ENCODE data around the gene TAS1R1.

TAS1R1 gene

DNA sequence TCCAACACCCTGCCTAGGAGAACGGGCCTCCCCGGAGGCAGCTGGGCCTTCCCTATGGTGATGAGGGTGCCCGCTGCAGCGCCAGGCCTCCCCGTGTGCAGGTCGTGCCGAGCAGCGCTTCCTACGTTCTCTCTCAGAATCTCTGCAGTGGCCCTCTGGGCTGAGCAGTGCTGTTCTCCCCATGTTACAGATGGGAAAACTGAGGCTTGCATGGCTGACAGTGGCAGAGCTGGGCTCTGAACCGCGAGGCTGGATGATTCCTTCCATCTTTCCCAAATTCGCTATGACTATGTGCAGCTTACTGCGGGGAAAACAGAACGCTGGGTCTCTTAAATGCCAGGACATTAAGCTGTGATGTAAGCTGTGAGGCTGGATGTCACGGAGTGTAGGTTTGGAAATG lies 38.7 kb downstream of the TAS1R1 start:
- Histone ChIP-seq H3K4me2 (ENCODE audit: insufficient read depth, low read length, poor library complexity, severe bottlenecking) (no peak overlapping the region), H3K18ac (ENCODE audit: low read length) (no peak overlapping the region), H2BK5ac (ENCODE audit: low read length) (no peak overlapping the region), H3K14ac (ENCODE audit: low read length) (no peak overlapping the region), H3K36me3 (replicated peaks in 1 of 2; ENCODE audit: control insufficient read depth in 2 of 2, insufficient read depth in 2 of 2, low read length in 2 of 2) (peaks cover 54 to 95% of the 10 kb centered on the region in 2 donors), H2BK15ac (ENCODE audit: low read length) (no peak overlapping the region), H3K9me3 (replicated peaks in 1 of 2; ENCODE audit: control insufficient read depth in 2 of 2, insufficient read depth in 1 of 2, low read depth in 1 of 2, low read length in 2 of 2) (no peaks in the 10 kb centered on the region), H3K4me3 (ENCODE audit: low read length in 2 of 2) (no peak overlapping the region), H2BK120ac (ENCODE audit: low read depth, low read length) (no peak overlapping the region), H2BK12ac (ENCODE audit: low read length) (no peak overlapping the region), H3K79me1 (ENCODE audit: low read depth, low read length) (peaks cover 4% of the 10 kb centered on the region), H3K23ac (ENCODE audit: low read depth, low read length, poor library complexity) (no peak overlapping the region), H3K4ac (ENCODE audit: low read length) (no peak overlapping the region), H3K9ac (ENCODE audit: low read depth, low read length, poor library complexity) (no peak overlapping the region), H3K27ac (replicated peaks; ENCODE audit: low read length) (no peak overlapping the region), H3K4me1 (ENCODE audit: control insufficient read depth in 2 of 2, insufficient read depth in 1 of 2, low read depth in 1 of 2, low read length in 2 of 2) (no peaks in the 10 kb centered on the region), H4K91ac (ENCODE audit: low read depth, low read length, poor library complexity) (no peak overlapping the region), H4K8ac (ENCODE audit: low read depth, low read length) (no peak overlapping the region), H2AK5ac (ENCODE audit: low read depth, low read length) (no peak overlapping the region), H3K27me3 (ENCODE audit: control insufficient read depth in 3 of 3, insufficient read depth in 3 of 3, low read depth in 1 of 3, low read length in 3 of 3) (no peaks in the 10 kb centered on the region), H2AFZ (ENCODE audit: low read length) (no peak overlapping the region)
- no peak for DNase-seq (ENCODE audit: low spot score)
- no CpG with 5 or more reads among the region's 15 CpGs for WGBS, 2 donors (ENCODE audit: extremely low coverage in 2 of 2, insufficient read length in 2 of 2, insufficient replicate concordance in 1 of 2)

DNA sequence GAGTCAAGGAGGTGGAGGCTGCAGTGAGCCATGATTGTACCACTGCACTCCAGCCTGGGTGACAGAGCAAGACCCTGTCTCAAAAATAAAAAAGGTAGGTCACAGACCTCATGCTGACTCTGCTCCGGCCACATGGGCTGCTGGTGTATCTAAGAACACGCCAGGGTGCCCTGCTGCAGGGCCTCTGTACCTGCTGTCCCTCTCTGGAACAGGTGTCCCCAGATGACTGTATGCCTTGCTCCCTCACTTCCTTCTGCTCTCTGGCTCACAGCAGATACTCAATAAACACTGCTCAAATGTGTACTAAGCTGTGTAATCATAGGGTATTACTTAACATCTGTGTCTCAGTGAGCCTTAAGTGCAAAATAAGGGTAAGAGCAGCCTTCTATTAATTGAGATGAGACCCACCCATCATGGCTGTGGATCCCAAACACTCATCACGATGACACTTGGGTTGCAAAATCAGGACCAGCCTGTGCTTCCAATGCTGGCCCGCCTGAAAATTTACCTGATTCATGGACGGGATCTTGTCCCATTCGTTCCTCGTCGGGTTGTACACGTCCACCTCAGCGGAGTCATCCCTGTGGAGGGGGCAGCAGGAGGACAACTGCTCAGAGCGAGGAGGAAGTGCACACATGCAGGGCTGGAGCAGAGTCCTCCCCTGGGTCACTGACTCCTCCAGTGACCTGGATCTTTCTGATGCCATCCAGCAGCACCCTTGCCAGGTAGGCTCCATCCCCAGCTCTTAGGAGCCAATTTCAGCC lies 40.1 kb downstream of the TAS1R1 start:
- no peak overlapping the region for H3K9ac ChIP-seq (ENCODE audit: low read depth, low read length, poor library complexity)
- H2BK15ac ChIP-seq (ENCODE audit: low read length): no peak overlapping the region
- no peak overlapping the region for H4K91ac ChIP-seq (ENCODE audit: low read depth, low read length, poor library complexity)
- H3K27me3 ChIP-seq (ENCODE audit: control insufficient read depth in 3 of 3, insufficient read depth in 3 of 3, low read depth in 1 of 3, low read length in 3 of 3): no peaks in the 10 kb centered on the region
- no CpG with 5 or more reads among the region's 11 CpGs for WGBS, 2 donors (ENCODE audit: extremely low coverage in 2 of 2, insufficient read length in 2 of 2, insufficient replicate concordance in 1 of 2)
- H2AFZ ChIP-seq (ENCODE audit: low read length): no peak overlapping the region
- no peak overlapping the region for H4K8ac ChIP-seq (ENCODE audit: low read depth, low read length)
- H3K9me3 ChIP-seq (replicated peaks in 1 of 2; ENCODE audit: control insufficient read depth in 2 of 2, insufficient read depth in 1 of 2, low read depth in 1 of 2, low read length in 2 of 2): no peaks in the 10 kb centered on the region
- H3K36me3 ChIP-seq (replicated peaks in 1 of 2; ENCODE audit: control insufficient read depth in 2 of 2, insufficient read depth in 2 of 2, low read length in 2 of 2): peaks cover 47 to 91% of the 10 kb centered on the region in 2 donors
- H3K4me2 ChIP-seq (ENCODE audit: insufficient read depth, low read length, poor library complexity, severe bottlenecking): no peak overlapping the region
- H2BK5ac ChIP-seq (ENCODE audit: low read length): no peak overlapping the region
- DNase-seq (ENCODE audit: low spot score): no peak
- H2BK120ac ChIP-seq (ENCODE audit: low read depth, low read length): no peak overlapping the region
- H2BK12ac ChIP-seq (ENCODE audit: low read length): no peak overlapping the region
- peaks cover 12% of the 10 kb centered on the region for H3K79me1 ChIP-seq (ENCODE audit: low read depth, low read length)
- no peak overlapping the region for H3K4ac ChIP-seq (ENCODE audit: low read length)
- no peak overlapping the region for H3K4me3 ChIP-seq (ENCODE audit: low read length in 2 of 2)
- H2AK5ac ChIP-seq (ENCODE audit: low read depth, low read length): no peak overlapping the region
- no peak overlapping the region for H3K23ac ChIP-seq (ENCODE audit: low read depth, low read length, poor library complexity)
- no peak overlapping the region for H3K14ac ChIP-seq (ENCODE audit: low read length)
- no peak overlapping the region for H3K27ac ChIP-seq (replicated peaks; ENCODE audit: low read length)
- no peak overlapping the region for H3K18ac ChIP-seq (ENCODE audit: low read length)
- H3K4me1 ChIP-seq (ENCODE audit: control insufficient read depth in 2 of 2, insufficient read depth in 1 of 2, low read depth in 1 of 2, low read length in 2 of 2): peaks cover 0 to 5% of the 10 kb centered on the region in 2 donors

DNA sequence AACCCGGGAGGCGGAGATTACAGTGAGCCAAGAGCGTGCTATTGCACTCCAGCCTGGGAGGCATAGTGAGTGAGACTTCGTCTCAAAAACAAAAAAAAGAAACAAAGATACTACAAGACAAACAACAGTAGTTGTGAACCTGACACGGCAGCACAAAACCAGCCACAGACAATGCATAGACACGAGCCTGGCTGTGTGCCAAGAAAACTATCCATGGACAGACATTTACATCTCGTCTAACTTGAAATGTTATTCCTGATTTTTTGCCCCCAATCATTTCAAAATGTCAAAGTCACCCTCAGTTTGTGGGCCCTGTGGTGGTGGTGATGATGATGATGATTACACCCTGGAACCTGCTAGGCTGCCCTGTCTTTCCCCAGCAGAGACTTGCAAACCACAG lies 41.2 kb downstream of the TAS1R1 start:
- H2BK120ac ChIP-seq (ENCODE audit: low read depth, low read length): no peak overlapping the region
- H3K9ac ChIP-seq (ENCODE audit: low read depth, low read length, poor library complexity): no peak overlapping the region
- no peak overlapping the region for H3K18ac ChIP-seq (ENCODE audit: low read length)
- H3K23ac ChIP-seq (ENCODE audit: low read depth, low read length, poor library complexity): no peak overlapping the region
- peaks cover 9 to 10% of the 10 kb centered on the region in 2 donors for H3K4me1 ChIP-seq (ENCODE audit: control insufficient read depth in 2 of 2, insufficient read depth in 1 of 2, low read depth in 1 of 2, low read length in 2 of 2)
- H3K14ac ChIP-seq (ENCODE audit: low read length): no peak overlapping the region
- H3K36me3 ChIP-seq (replicated peaks in 1 of 2; ENCODE audit: control insufficient read depth in 2 of 2, insufficient read depth in 2 of 2, low read length in 2 of 2): peaks cover 44 to 79% of the 10 kb centered on the region in 2 donors
- H3K4me3 ChIP-seq (ENCODE audit: low read length in 2 of 2): no peak overlapping the region
- no peak overlapping the region for H3K4me2 ChIP-seq (ENCODE audit: insufficient read depth, low read length, poor library complexity, severe bottlenecking)
- H2BK12ac ChIP-seq (ENCODE audit: low read length): no peak overlapping the region
- no peak overlapping the region for H2BK15ac ChIP-seq (ENCODE audit: low read length)
- H2BK5ac ChIP-seq (ENCODE audit: low read length): no peak overlapping the region
- DNase-seq (ENCODE audit: low spot score): no peak
- peaks cover 0 to under 1% (median 0%) of the 10 kb centered on the region in 3 experiments for H3K27me3 ChIP-seq (ENCODE audit: control insufficient read depth in 3 of 3, insufficient read depth in 3 of 3, low read depth in 1 of 3, low read length in 3 of 3)
- no CpG with 5 or more reads among the region's 7 CpGs for WGBS, 2 donors (ENCODE audit: extremely low coverage in 2 of 2, insufficient read length in 2 of 2, insufficient replicate concordance in 1 of 2)
- no peak overlapping the region for H3K27ac ChIP-seq (replicated peaks; ENCODE audit: low read length)
- no peak overlapping the region for H4K8ac ChIP-seq (ENCODE audit: low read depth, low read length)
- no peaks in the 10 kb centered on the region for H3K9me3 ChIP-seq (replicated peaks in 1 of 2; ENCODE audit: control insufficient read depth in 2 of 2, insufficient read depth in 1 of 2, low read depth in 1 of 2, low read length in 2 of 2)
- H3K4ac ChIP-seq (ENCODE audit: low read length): no peak overlapping the region
- no peak overlapping the region for H2AFZ ChIP-seq (ENCODE audit: low read length)
- H2AK5ac ChIP-seq (ENCODE audit: low read depth, low read length): no peak overlapping the region
- H3K79me1 ChIP-seq (ENCODE audit: low read depth, low read length): peaks cover 19% of the 10 kb centered on the region
- no peak overlapping the region for H4K91ac ChIP-seq (ENCODE audit: low read depth, low read length, poor library complexity)

DNA sequence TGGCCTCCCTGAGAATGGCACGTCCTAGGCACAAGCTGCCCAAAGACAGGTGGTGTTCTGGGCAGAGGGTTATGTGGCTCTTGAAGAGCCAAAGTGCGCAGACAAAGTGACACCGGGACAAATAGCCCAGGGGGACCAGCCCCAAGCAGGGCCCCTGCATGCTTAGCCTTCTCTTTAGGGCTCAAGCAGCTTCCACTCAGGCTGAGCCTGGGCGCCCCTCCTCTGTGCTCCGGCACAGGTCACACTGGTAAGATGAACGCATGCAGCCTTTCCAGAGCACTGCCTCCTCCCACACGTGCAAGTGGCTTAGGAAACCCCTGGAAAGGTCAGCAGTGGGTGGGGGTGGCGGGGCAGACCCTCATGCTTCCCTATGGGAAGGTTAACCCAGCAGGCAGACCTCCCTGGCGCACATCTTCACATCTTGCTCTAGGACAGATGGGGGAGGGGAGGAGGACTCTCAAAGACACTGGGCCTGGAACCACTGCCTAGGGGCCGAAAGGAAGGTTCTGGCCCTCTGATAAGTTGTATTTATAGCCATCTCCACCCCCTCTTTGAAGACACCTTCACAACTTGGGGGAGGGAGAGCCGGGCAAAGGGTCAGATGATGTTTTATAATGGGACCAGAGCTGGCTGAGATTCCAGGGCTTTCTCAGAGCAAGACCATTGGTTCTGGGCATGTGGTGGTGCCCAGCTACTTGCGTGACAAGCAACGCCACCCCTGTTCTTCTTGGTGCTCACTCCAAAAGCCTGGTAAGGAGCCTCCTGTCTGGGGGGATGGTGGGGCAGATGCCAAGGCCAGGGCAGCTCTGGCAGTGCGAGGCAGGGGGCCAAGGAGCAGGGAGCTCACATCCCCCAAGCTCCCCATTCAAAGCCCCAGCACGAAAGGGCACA lies 42.0 kb downstream of the TAS1R1 start:
- Histone ChIP-seq H3K23ac (ENCODE audit: low read depth, low read length, poor library complexity) (no peak overlapping the region), H3K9me3 (replicated peaks in 1 of 2; ENCODE audit: control insufficient read depth in 2 of 2, insufficient read depth in 1 of 2, low read depth in 1 of 2, low read length in 2 of 2) (no peaks in the 10 kb centered on the region), H3K4me1 (ENCODE audit: control insufficient read depth in 2 of 2, insufficient read depth in 1 of 2, low read depth in 1 of 2, low read length in 2 of 2) (peaks cover 10 to 17% of the 10 kb centered on the region in 2 donors), H3K36me3 (replicated peaks in 1 of 2; ENCODE audit: control insufficient read depth in 2 of 2, insufficient read depth in 2 of 2, low read length in 2 of 2) (peaks cover 44 to 71% of the 10 kb centered on the region in 2 donors), H3K4me2 (ENCODE audit: insufficient read depth, low read length, poor library complexity, severe bottlenecking) (no peak overlapping the region), H4K8ac (ENCODE audit: low read depth, low read length) (no peak overlapping the region), H2BK5ac (ENCODE audit: low read length) (no peak overlapping the region), H3K27ac (replicated peaks; ENCODE audit: low read length) (no peak overlapping the region), H2BK120ac (ENCODE audit: low read depth, low read length) (no peak overlapping the region), H2BK12ac (ENCODE audit: low read length) (no peak overlapping the region), H3K4me3 (ENCODE audit: low read length in 2 of 2) (no peak overlapping the region), H4K91ac (ENCODE audit: low read depth, low read length, poor library complexity) (no peak overlapping the region), H3K79me1 (ENCODE audit: low read depth, low read length) (peaks cover 23% of the 10 kb centered on the region), H3K18ac (ENCODE audit: low read length) (no peak overlapping the region), H3K27me3 (ENCODE audit: control insufficient read depth in 3 of 3, insufficient read depth in 3 of 3, low read depth in 1 of 3, low read length in 3 of 3) (peaks cover 0 to 6% (median 0%) of the 10 kb centered on the region in 3 experiments), H2AFZ (ENCODE audit: low read length) (no peak overlapping the region), H3K4ac (ENCODE audit: low read length) (no peak overlapping the region), H2AK5ac (ENCODE audit: low read depth, low read length) (no peak overlapping the region), H2BK15ac (ENCODE audit: low read length) (no peak overlapping the region), H3K9ac (ENCODE audit: low read depth, low read length, poor library complexity) (no peak overlapping the region), H3K14ac (ENCODE audit: low read length) (no peak overlapping the region)
- no CpG with 5 or more reads among the region's 15 CpGs for WGBS, 2 donors (ENCODE audit: extremely low coverage in 2 of 2, insufficient read length in 2 of 2, insufficient replicate concordance in 1 of 2)
- DNase-seq (ENCODE audit: low spot score): no peak

All from neuronal stem cell (in vitro differentiated cells).